G401 (cell line): ENCODE results near the gene FAM111B. TPM values are rescaled to one million over a fixed set of nuclear protein-coding genes. Genes with fewer than 3 reads are reported as not detected.
A peak's percentile ranks its signal among the peaks of the same experiment; 100 is the strongest.
"Not testable (repeated sequence)": the region's sequence is repeated elsewhere in the genome, so short reads cannot be mapped to it uniquely, and the experiment has no call there.

Experiments
- DNase-seq: peaks from one replicate; pipeline ENCODE4 v3.0.0-alpha.2; 2015; ENCODE audit warnings: low spot score
- in situ Hi-C: cut with HindIII; loops from 2 replicates; pipeline ENCODE4 v1.10.0; 2016; ENCODE audit warnings: low sequenced_read_pairs, mixed read lengths
- total RNA-seq: library from RNA; depleted of rRNA; stranded (reverse); fragments of >200 nt; shearing (Covaris generic); gene quantifications from 2 replicates; pipeline ENCODE4 v1.2.3, GENCODE V29; 2014

FAM111B gene
- total RNA-seq, 1 experiment from 2014 or later = not detected

- DNase-seq, in situ Hi-C loops: not testable (repeated sequence)
These were observed 11.0 kb upstream of the FAM111B start for GRCh38 chr11:59095972-59096575.

GRCh38 chr11:59097113-59097708 is 9.8 kb upstream of the FAM111B start:
- in situ Hi-C loops = no loop called here
- peak; percentile 29 for DNase-seq

- in situ Hi-C loops, DNase-seq: not testable (repeated sequence)
These were observed 9.1 kb upstream of the FAM111B start for GRCh38 chr11:59097938-59098337.

- no peak for DNase-seq
- in situ Hi-C loops = no loop called here
These were observed 4.7 kb upstream of the FAM111B start for GRCh38 chr11:59102259-59102765.

- DNase-seq, in situ Hi-C loops: not testable (repeated sequence)
These were observed 684 bp downstream of the FAM111B start for GRCh38 chr11:59107721-59108120.

- no peak for DNase-seq
- in situ Hi-C loops = no loop called here
These were observed 5.5 kb downstream of the FAM111B start for GRCh38 chr11:59112494-59112893.

GRCh38 chr11:59114344-59114743 is 7.3 kb downstream of the FAM111B start:
- in situ Hi-C loops = no loop called here
- no peak for DNase-seq

DNA sequence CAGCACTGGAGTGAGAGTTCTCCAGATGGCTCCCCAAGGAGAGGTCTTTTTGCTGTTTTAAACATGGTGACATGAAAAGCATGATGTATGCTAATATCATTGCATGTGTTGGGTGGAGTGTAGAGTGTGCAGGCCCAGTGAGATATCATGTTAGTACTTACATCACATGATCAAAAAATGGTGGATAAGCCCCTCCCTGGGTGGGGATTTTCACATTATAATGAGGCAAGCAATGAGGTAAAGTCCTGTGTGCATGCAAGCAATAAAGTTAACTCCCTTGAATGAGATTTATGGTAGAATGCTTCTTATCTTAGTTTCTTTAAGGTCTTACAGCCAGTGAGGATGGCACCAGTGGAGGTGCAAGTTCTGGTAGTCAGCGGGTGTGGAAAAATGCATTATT is 8.5 kb downstream of the FAM111B start:
- in situ Hi-C loops = no loop called here
- no peak for DNase-seq

- in situ Hi-C loops = no loop called here
- DNase-seq = no peak
These were observed 10.7 kb downstream of the FAM111B start for GRCh38 chr11:59117774-59118173.

DNA sequence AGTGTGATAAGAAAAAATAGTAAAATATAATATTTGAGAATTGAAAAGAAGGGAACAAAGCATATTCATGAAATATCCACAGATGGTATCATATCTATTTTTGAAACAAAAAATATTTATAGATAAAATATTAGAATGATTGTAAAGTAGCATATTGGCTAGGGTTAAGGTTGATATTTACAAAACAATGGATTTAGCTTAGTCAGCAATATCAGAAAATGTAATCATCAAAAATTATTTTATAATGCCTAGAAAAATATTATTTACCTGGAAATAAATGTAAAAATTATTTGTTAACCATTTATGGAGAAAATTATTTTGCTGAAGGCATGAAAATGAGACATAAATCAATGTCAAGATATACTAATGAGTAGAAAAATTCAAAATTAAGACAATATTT is 12.8 kb downstream of the FAM111B start:
- in situ Hi-C loops = no loop called here

GRCh38 chr11:59135648-59136461 is 28.8 kb downstream of the FAM111B start:
- in situ Hi-C loops = no loop called here
- peak; percentile 51 for DNase-seq

More for the DNA sequence above, 12.8 kb downstream of the FAM111B start:
- no peak for DNase-seq

GRCh38 chr11:59136551-59136950 is 29.5 kb downstream of the FAM111B start:
- in situ Hi-C loops, DNase-seq: not testable (repeated sequence)

- no peak for DNase-seq
- in situ Hi-C loops = no loop called here
These were observed 30.2 kb downstream of the FAM111B start for GRCh38 chr11:59137190-59137589.

DNA sequence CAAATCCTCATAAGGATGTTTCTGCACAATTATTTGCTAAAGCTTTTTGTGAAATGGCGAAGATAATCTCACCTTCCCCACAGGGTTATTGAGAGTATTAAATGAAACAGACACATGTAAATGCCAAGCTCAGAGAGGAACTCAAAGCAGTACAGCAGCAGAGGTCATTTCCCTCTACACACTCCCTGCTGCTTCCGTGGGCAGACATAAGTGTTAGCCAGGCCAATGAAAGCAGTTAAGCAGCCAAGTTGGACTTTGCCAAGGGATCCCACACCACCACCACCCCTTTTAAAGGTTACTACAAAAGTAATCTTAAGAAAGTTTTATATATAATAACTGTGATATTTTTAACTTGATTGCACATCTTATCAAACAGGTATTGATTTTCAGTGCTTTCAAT is 31.6 kb downstream of the FAM111B start:
- in situ Hi-C loops = no loop called here
- DNase-seq = no peak

GRCh38 chr11:59141191-59141590 is 34.2 kb downstream of the FAM111B start:
- in situ Hi-C loops = no loop called here
- no peak for DNase-seq

DNA sequence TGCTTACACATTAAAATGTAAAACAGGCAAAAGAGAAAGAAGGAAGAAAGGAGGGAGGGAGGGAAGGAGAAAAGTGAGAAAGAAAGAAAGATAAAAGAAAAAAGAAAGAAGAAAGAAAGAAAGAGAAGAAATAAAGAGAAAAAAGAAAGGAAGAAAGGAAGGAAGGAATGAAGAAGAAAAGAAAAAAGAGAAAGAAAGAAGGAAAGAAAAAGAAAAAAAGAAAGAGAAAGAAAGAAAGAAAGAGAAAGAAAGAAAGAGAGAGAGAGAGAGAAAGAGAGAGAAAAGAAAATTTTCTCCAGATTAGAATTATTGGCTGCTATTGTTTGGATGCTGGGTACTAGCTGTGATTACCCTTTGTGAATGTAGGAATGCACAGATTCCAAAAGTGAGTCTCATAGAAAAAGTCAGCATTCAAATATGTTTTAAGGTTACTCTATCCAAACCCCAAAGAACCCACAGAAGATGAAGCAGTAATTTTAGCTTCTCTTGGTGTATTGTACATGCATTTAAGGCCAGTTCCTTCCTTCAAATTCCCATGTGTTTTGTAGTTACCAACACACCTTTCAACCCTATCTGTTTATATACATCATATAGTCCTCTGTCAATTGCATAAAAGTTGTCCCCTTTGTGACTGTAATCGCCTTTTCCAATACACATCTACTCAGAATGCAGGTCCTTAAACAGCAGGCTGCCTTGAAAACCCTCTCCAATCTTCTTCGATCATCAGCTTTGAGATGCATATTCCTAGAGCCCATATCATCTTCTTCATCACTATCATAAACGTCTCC is 34.8 kb downstream of the FAM111B start:
- in situ Hi-C loops = no loop called here
- peak; percentile 25 for DNase-seq

- DNase-seq = peak; percentile 66
- in situ Hi-C loops = no loop called here
These were observed 35.8 kb downstream of the FAM111B start, which contains the start of gene FAM111A for GRCh38 chr11:59142530-59143507. Gene FAM111A (plus strand): TSS chr11:59142856. CDS start chr11:59148873, 6,017 bp downstream.

GRCh38 chr11:59144096-59144495 is 37.1 kb downstream of the FAM111B start:
- DNase-seq = peak; percentile 4
- in situ Hi-C loops = no loop called here
